Activated CD4-positive, alpha-beta memory T cell treated with anti-CD3 and anti-CD28 coated beads for 36 hours (primary cell): Measurements from ENCODE around the gene LASP1. TPM values are rescaled to one million over a fixed set of nuclear protein-coding genes. Genes with fewer than 3 reads are reported as not detected.

ENCODE experiments used
- CTCF ChIA-PET: fragments of 350-600 bp; sonication (Branson Sonifier 250); formaldehyde crosslinking; loops from one replicate; lab custom pipeline; 2021; ENCODE audit warnings: antibody characterized with exemption, inconsistent platforms; lab: Charles Lee
- POLR2A ChIA-PET: fragments of 350-600 bp; sonication (Branson Sonifier 250); formaldehyde crosslinking; loops from one replicate; lab custom pipeline; 2021; ENCODE audit warnings: antibody characterized with exemption; lab: Charles Lee
- DNase-seq: peaks from one replicate; pipeline ENCODE4 v3.0.0-alpha.2; 2020
- H3K27ac Mint-ChIP-seq: one replicate; pipeline ENCODE4 v1.8.0; 2021; ENCODE audit warnings: mixed read lengths
- H3K27me3 Mint-ChIP-seq: one replicate; pipeline ENCODE4 v1.8.0; 2021; ENCODE audit warnings: mixed read lengths
- H3K36me3 Mint-ChIP-seq: one replicate; pipeline ENCODE4 v1.8.0; 2021; ENCODE audit warnings: mixed read lengths
- H3K4me1 Mint-ChIP-seq: one replicate; pipeline ENCODE4 v1.8.0; 2021; ENCODE audit warnings: low read depth, mixed read lengths
- H3K4me3 Mint-ChIP-seq: one replicate; pipeline ENCODE4 v1.8.0; 2021; ENCODE audit warnings: mild to moderate bottlenecking, mixed read lengths
- H3K9me3 Mint-ChIP-seq: one replicate; pipeline ENCODE4 v1.8.0; 2021; ENCODE audit warnings: mixed read lengths
- intact Hi-C: fragments of 100-400 bp; cut with micrococcal nuclease; formaldehyde crosslinking; loops from one replicate; pipeline ENCODE4 v1.15.1; 2023
- total RNA-seq, 2 experiments: library from RNA; stranded (reverse); gene quantifications; one replicate each; pipeline ENCODE4 v1.2.3, GENCODE V29; 2021

The LASP1 gene
- total RNA-seq, 2 experiments from 2014 or later, result 134 to 139 TPM

DNA sequence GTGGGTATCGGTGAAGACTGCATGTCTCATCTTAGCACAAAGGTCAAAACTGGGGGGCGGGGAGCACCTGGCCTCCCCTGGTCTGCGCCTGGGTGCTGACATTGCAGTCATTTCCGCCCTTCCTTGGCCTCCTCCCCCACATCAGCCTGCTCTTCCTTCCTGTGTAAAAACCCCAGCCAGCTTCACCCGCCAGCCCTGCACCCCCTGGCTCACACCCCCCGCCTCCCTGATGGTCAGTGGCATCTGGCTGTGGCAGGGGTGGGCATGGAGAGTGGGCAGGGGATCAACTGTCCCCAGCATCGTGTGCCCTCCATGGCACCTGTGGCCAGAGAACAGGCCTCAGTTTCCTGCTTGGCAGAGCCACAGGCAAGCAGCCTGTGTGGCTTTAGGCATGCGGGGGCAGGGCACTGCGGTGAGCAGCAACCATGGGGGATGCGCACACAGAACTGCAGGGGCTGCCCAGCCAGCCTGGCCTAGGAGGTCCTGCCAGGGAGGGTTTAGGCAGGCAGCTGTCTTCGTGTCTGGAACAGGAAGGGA lies 29.0 kb downstream of the LASP1 start:
- intact Hi-C loops, result loop anchor here (1.0 to 10.0 kb wide), 3 partner anchors 30 to 74 kb away; partner anchors contain the start of gene CWC25
- DNase-seq, result peak; percentile 94
- peak overlapping the region; percentile 58 for H3K4me3 Mint-ChIP-seq
- peaks cover 41% of the 10 kb centered on the region for H3K36me3 Mint-ChIP-seq
- H3K27me3 Mint-ChIP-seq, result no peaks in the 10 kb centered on the region
- peaks cover 67% of the 10 kb centered on the region for H3K4me1 Mint-ChIP-seq
- no peaks in the 10 kb centered on the region for H3K9me3 Mint-ChIP-seq
- H3K27ac Mint-ChIP-seq, result peak overlapping the region; percentile 94
- CTCF ChIA-PET, result interaction anchor here (0.5 to 3.0 kb wide), 10 partner anchors 14 to 301 kb away, joined by 3 to 16 read pairs (median 4); partner anchors contain the start of genes LASP1 and RPL19
- POLR2A ChIA-PET, result interaction anchor here (0.6 to 3.1 kb wide), 6 partner anchors 13 to 46 kb away, joined by 3 to 31 read pairs (median 4); partner anchors contain the start of genes LASP1 and RPL23

DNA sequence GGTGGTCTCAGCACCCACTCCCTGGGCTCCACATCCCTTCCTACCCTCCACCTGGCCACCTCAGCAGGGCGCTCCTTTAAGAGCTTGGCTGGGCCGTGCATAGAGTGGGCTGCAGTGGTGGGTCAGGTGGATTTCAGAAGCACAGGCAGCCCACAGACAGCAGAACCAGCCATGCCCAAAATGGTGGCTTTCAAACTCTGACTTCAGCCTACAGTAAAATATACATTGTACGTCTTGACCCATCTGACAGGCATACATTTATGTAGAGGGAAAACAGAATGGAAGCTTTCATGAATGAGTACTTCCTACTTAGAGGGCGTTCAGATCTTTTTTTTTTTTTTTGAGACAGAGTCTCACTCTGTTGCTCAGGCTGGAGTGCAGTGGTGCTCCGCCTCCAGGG lies 29.6 kb downstream of the LASP1 start:
- peak overlapping the region; percentile 58 for H3K4me3 Mint-ChIP-seq
- H3K9me3 Mint-ChIP-seq, result no peaks in the 10 kb centered on the region
- intact Hi-C loops, result loop anchor here (10.0 kb wide), 1 partner anchor 45 kb away; no protein-coding TSS in a partner anchor
- H3K27me3 Mint-ChIP-seq, result no peaks in the 10 kb centered on the region
- ChIA-PET POLR2A (interaction anchor here (0.6 to 3.1 kb wide), 4 partner anchors 13 to 46 kb away, joined by 3 to 31 read pairs (median 8); partner anchors contain the start of genes LASP1 and RPL23), CTCF (interaction anchor here (0.7 to 3.0 kb wide), 8 partner anchors 14 to 300 kb away, joined by 3 to 16 read pairs (median 4); partner anchors contain the start of genes LASP1 and RPL19)
- H3K36me3 Mint-ChIP-seq, result peaks cover 45% of the 10 kb centered on the region
- H3K27ac Mint-ChIP-seq, result peak overlapping the region; percentile 94
- DNase-seq, result no peak
- H3K4me1 Mint-ChIP-seq, result peaks cover 62% of the 10 kb centered on the region

DNA sequence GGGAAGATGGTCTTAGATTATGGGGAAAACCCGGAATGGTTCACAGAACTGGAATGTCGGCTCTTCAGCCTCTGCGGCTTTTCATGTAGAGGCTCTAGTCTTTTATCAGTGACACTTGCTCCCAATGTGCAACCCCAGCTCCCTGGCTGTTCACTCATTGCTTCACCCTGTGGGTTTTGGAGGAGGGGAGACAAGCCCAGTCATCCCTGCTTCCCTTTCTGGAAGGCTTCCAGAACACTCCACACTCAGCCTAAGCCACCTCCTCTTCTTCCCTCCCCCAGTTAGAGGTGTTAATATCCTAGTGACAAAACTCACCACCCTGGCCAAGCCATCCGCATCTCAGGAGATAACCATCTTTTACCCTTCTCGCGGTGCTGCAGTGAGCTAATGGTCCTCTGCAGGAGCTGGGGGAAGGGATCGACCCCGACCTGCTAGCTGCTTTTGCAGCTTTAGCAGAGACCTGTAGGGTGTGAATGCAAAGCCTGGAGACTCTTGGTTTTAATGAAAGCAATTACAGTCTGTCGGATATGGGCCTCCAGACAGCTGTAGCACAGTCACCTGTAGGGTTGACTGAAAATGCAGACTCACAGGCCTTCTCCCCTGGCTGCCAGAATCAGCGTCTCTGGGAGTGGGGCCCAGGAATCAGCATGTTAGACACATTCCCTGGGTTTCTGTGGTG lies 31.3 kb downstream of the LASP1 start:
- H3K4me3 Mint-ChIP-seq, result peak overlapping the region; percentile 12
- ChIA-PET POLR2A (interaction anchor here (1.9 to 3.0 kb wide), 3 partner anchors 30 to 48 kb away, joined by 6 to 14 read pairs (median 8); partner anchors contain the start of genes LASP1 and RPL23), CTCF (interaction anchor here (0.6 to 2.1 kb wide), 8 partner anchors 14 to 351 kb away, joined by 3 to 6 read pairs (median 4); partner anchors contain the start of genes LASP1 and LASP1NB)

DNA sequence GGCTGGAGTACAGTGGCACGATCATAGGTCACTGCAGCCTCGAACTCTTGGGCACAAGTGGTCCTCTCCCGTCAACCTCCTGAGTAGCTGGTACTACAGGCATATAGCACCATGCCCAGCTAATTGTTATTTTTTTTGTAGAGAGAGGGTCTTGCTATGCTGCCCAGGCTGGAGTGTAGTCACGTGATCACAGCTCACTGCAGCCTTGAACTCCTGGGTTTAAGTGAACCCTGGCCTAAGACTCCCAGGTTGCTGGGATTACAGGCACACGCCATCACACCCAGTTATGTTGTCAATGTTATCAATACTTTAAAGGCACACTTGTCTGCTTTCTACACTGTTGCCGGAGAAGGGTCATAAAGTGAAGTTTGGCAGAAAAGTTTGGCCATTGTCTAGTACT lies 33.5 kb downstream of the LASP1 start:
- POLR2A ChIA-PET, result interaction anchor here (1.3 kb wide), 1 partner anchor 10 kb away, joined by 3 read pairs; no protein-coding TSS in a partner anchor
- CTCF ChIA-PET, result interaction anchor here (1.1 to 2.0 kb wide), 3 partner anchors 30 to 261 kb away, joined by 3 to 7 read pairs (median 5); no protein-coding TSS in a partner anchor
- H3K4me3 Mint-ChIP-seq, result no peak overlapping the region

More for the DNA sequence above, 31.3 kb downstream of the LASP1 start:
- H3K27ac Mint-ChIP-seq, result peak overlapping the region; percentile 79
- intact Hi-C loops, result no loop called here
- DNase-seq, result peak; percentile 49
- H3K4me1 Mint-ChIP-seq, result peaks cover 55% of the 10 kb centered on the region
- H3K36me3 Mint-ChIP-seq, result peaks cover 52% of the 10 kb centered on the region
- no peaks in the 10 kb centered on the region for H3K9me3 Mint-ChIP-seq
- no peaks in the 10 kb centered on the region for H3K27me3 Mint-ChIP-seq

DNA sequence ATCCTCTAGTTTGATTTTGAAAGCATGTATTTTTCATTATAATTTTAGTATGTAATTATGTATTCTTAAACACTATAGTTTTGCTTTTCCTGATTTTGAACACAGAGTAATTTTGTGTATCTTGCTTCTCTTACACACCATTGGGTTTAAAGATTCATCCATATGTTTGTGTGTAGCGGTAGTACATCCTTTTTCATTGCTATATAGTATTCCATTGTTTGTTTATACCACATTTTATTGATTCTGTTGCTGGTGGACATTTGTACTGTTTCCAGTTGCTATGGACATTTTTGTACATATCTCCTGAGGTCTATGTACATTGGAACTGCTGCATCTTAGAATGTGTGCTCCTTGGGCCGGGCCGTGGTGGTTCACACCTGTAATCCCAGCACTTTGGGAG lies 35.0 kb downstream of the LASP1 start:
- ChIA-PET POLR2A (no interaction called here), CTCF (interaction anchor here (2.0 kb wide), 1 partner anchor 32 kb away, joined by 7 read pairs; no protein-coding TSS in a partner anchor)
- Mint-ChIP-seq H3K9me3 (no peaks in the 10 kb centered on the region), H3K27me3 (no peaks in the 10 kb centered on the region), H3K27ac (no peak overlapping the region), H3K4me3 (no peak overlapping the region), H3K4me1 (peaks cover 30% of the 10 kb centered on the region), H3K36me3 (peaks cover 30% of the 10 kb centered on the region)
- intact Hi-C loops, result no loop called here
- no peak for DNase-seq

More for the DNA sequence above, 33.5 kb downstream of the LASP1 start:
- Mint-ChIP-seq H3K27ac (no peak overlapping the region), H3K9me3 (no peaks in the 10 kb centered on the region), H3K36me3 (peaks cover 41% of the 10 kb centered on the region), H3K27me3 (no peaks in the 10 kb centered on the region), H3K4me1 (peaks cover 43% of the 10 kb centered on the region)
- intact Hi-C loops, result no loop called here
- no peak for DNase-seq

DNA sequence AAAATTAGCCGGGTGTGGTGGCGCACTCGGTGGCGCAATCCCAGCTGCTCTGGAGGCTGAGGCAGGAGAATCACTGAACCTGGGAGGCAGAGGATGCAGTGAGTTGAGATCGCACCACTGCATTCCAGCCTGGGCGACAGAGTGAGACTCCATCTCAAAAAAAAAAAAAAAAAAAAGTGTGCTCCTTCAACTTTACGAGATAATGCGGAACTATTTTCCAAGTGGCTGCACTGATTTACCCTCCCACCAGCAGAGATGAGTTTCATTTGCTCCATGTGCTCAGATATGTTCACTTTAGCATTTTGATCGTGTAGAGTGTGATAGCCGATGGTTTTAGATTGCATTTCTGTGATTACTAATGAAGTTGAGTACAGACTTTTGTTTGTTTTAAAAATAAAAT lies 35.5 kb downstream of the LASP1 start:
- intact Hi-C loops, result no loop called here
- no peak for DNase-seq
- H3K27me3 Mint-ChIP-seq, result no peaks in the 10 kb centered on the region
- H3K4me1 Mint-ChIP-seq, result peaks cover 29% of the 10 kb centered on the region
- no peak overlapping the region for H3K4me3 Mint-ChIP-seq
- no peak overlapping the region for H3K27ac Mint-ChIP-seq
- POLR2A ChIA-PET, result no interaction called here
- H3K9me3 Mint-ChIP-seq, result no peaks in the 10 kb centered on the region
- H3K36me3 Mint-ChIP-seq, result peaks cover 30% of the 10 kb centered on the region
- CTCF ChIA-PET, result no interaction called here

DNA sequence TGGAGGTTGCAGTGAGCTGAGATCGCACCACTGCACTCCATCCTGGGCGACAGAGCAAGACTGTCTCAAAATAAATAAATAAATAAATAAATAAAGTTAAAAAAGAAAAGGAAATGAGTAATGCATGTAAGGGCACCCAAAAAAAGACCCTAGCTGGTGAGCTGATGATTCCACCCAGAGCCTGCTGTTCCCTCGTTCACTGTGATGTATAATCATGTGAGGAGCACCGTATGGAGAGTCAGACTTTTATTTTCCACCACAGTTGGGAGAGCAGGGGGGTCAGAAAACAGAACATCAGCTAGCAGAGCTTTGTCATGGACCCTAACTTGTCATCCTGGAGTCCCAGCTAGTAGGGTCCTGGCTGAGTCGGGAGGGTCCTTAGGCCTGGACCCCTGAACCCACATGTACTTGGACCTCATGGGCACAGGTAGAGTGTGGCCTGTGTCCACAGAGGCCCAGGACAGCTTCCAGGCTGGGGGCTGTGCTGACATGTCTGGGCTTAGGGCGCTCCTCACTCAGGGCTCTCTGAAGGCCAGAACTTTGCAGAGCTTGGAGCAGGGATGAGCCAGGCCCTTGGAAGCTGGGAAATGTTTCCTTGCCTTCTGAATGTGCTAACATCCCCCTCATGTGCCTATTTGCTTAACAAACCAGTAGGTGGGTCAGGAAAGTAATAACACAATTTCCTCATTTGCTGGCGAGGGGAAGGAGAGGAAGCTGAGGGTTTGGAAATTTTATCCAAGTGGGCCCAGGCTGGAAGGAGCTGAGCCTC lies 36.8 kb downstream of the LASP1 start:
- ChIA-PET POLR2A (interaction anchor here (1.0 kb wide), 1 partner anchor 36 kb away, joined by 4 read pairs; the partner anchor contains the start of gene LASP1), CTCF (interaction anchor here (0.6 to 1.4 kb wide), 7 partner anchors 15 to 258 kb away, joined by 3 to 6 read pairs (median 3); partner anchors contain the start of gene LASP1NB)
- H3K27ac Mint-ChIP-seq, result no peak overlapping the region
- H3K27me3 Mint-ChIP-seq, result no peaks in the 10 kb centered on the region
- no peak for DNase-seq
- intact Hi-C loops, result no loop called here
- no peaks in the 10 kb centered on the region for H3K9me3 Mint-ChIP-seq
- H3K4me3 Mint-ChIP-seq, result no peak overlapping the region
- H3K4me1 Mint-ChIP-seq, result peaks cover 18% of the 10 kb centered on the region
- peaks cover 22% of the 10 kb centered on the region for H3K36me3 Mint-ChIP-seq

DNA sequence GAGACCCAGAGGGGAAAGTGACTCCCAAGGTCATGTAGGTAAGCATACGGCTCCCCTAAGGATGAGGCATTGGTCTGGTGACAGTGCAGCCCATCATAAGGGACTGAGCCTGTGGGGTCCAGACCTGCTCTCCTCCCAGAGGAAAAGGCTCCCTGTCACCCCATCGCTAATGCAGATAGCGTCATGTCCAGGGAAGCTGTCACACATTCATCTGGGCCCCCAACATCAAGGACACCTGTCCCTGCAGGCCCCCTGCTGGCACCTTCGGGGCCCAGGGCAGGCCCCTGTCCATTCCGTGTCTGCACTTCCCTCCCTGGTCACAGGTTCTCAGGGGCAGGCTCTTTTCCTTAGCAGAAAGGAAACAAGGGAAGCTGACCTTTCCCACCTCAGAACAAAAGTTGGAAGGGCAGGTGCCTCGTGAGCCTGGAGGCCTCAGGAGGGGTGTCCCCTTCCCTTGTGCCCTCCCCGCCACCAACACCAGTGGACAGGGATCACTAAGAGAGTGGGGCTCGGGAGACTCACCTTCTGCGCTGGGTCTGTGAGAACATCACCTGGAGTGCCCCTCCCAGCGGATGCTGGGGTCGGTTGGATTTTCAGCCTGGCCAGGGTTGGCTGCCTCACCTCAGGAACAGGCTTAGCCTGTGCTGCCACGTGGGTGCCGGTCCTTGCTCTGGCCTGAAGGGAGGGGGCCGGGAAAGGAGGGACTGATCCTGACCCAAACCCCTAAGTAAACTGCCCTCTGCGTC lies 38.2 kb downstream of the LASP1 start:
- Mint-ChIP-seq H3K36me3 (peaks cover 19% of the 10 kb centered on the region), H3K4me3 (no peak overlapping the region), H3K27ac (no peak overlapping the region), H3K9me3 (no peaks in the 10 kb centered on the region), H3K27me3 (no peaks in the 10 kb centered on the region), H3K4me1 (peaks cover 16% of the 10 kb centered on the region)
- intact Hi-C loops, result no loop called here
- no peak for DNase-seq
- ChIA-PET CTCF (interaction anchor here (1.0 to 1.4 kb wide), 5 partner anchors 17 to 246 kb away, joined by 3 to 6 read pairs (median 3); partner anchors contain the start of gene LASP1NB), POLR2A (no interaction called here)

DNA sequence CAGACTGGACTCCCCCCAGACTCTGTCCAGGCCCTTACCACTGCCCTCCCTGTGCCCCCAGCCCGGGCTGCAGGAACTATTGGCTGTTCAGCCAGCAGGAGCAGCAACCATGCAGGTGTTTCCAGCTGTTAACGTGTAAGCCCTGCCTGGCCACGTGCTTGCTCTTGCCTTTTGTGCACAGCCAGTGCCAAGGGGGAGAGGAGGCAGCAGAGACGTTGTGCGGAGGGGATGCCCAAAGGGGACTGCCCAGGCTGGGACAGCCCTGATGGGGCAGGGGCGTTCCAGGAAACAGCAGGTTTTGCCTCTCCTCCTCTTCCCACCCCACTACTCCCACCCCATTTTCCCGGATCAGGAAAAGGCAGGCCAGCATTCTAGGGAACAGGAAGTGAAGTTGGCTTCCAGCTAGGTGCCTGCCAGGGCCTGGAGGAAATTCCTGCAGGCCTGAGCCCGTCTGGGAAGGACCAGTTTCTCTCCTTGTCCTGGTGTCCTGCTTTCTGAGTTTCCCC lies 38.9 kb downstream of the LASP1 start:
- CTCF ChIA-PET, result interaction anchor here (1.1 kb wide), 1 partner anchor 57 kb away, joined by 3 read pairs; no protein-coding TSS in a partner anchor

DNA sequence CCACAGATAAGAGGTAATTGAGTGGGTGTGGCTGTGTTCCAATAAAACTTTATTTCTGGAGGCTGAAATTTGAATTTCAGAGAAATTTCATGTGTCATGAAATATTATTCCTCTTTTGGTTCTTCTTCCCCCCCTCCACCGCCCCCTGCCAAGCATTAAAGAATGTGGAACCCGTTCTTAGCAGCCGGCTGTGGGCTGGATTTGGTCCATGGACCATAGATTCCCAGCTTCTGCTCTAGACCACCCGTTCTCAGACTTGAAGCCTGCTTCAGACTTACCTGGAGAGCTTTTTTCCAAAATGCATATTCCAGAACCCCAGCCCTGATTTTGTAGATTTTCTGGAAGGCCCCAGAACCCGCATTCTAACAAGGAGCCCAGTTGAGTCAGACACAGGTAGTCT lies 40.5 kb downstream of the LASP1 start:
- ChIA-PET POLR2A (no interaction called here), CTCF (no interaction called here)
- intact Hi-C loops, result no loop called here
- no peak overlapping the region for H3K27ac Mint-ChIP-seq
- DNase-seq, result no peak
- H3K4me3 Mint-ChIP-seq, result no peak overlapping the region
- peaks cover 12% of the 10 kb centered on the region for H3K4me1 Mint-ChIP-seq
- no peaks in the 10 kb centered on the region for H3K9me3 Mint-ChIP-seq
- H3K36me3 Mint-ChIP-seq, result peaks cover 10% of the 10 kb centered on the region
- H3K27me3 Mint-ChIP-seq, result no peaks in the 10 kb centered on the region

More for the DNA sequence above, 38.9 kb downstream of the LASP1 start:
- DNase-seq, result no peak
- Mint-ChIP-seq H3K27ac (peak overlapping the region; percentile 42), H3K9me3 (no peaks in the 10 kb centered on the region), H3K4me1 (peaks cover 12% of the 10 kb centered on the region), H3K27me3 (no peaks in the 10 kb centered on the region), H3K4me3 (no peak overlapping the region), H3K36me3 (peaks cover 15% of the 10 kb centered on the region)
- intact Hi-C loops, result no loop called here
- POLR2A ChIA-PET, result no interaction called here
